ENCODE data around the gene CTSW. TPM values are rescaled to one million over a fixed set of nuclear protein-coding genes. Genes with fewer than 3 reads are reported as not detected.

Gene CTSW
- total and polyA plus RNA-seq, 10 donors, result 5.6 to 38.2 (median 23.2) TPM

DNA sequence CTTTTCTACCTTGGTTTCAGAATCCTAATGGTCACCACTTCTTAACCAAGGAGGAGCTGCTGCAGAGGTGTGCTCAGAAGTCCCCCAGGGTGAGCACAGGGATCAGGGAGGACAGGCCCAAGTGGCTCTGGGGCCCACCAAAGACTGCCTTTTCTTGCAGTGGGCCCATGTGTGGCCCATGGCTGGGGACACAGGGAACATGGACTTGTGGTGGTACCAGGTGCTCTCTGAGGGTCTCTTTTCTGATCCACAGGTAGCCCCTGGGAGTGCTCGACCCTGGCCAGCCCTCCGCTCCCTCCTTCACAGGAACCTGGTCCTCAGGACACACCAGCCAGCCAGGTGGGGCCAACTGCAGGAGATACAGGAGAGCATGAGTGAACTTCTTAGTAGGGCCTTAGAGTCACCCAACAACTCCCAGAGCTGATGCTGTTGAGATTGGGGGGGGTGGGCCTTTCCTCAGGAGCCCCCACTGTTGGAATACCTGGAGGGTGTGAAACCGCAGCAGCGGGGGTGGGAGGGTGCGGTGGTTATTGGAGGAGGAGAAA is 17.4 kb upstream of the CTSW start:
- TF ChIP-seq POLR2A (IDR thresholded peaks at IDR 0.05), result no peak
- TF ChIP-seq, protein P1, sequence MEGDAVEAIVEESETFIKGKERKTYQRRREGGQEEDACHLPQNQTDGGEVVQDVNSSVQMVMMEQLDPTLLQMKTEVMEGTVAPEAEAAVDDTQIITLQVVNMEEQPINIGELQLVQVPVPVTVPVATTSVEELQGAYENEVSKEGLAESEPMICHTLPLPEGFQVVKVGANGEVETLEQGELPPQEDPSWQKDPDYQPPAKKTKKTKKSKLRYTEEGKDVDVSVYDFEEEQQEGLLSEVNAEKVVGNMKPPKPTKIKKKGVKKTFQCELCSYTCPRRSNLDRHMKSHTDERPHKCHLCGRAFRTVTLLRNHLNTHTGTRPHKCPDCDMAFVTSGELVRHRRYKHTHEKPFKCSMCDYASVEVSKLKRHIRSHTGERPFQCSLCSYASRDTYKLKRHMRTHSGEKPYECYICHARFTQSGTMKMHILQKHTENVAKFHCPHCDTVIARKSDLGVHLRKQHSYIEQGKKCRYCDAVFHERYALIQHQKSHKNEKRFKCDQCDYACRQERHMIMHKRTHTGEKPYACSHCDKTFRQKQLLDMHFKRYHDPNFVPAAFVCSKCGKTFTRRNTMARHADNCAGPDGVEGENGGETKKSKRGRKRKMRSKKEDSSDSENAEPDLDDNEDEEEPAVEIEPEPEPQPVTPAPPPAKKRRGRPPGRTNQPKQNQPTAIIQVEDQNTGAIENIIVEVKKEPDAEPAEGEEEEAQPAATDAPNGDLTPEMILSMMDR (IDR thresholded peaks at IDR 0.05 in 8 of 11, conservative IDR thresholded peaks at IDR 0.05 in 3 of 11), result no peak
- no peak for TF ChIP-seq POLR2AphosphoS5 (IDR thresholded peaks at IDR 0.05)
- intact Hi-C loops (cut with DNase I; ENCODE audit: low total_unique reads), result no loop called here
- Histone ChIP-seq H3K9me3 (no peaks in the 10 kb centered on the region), H3K27me3 (replicated peaks in 1 of 7) (no peaks in the 10 kb centered on the region), H3K4me1 (peaks cover 15 to 64% (median 47%) of the 10 kb centered on the region in 6 donors), H3K4me3 (peak overlapping the region in 1 of 8 donors; percentile 99), H3K36me3 (peaks cover 5 to 58% (median 55%) of the 10 kb centered on the region in 6 donors), H3K27ac (peak overlapping the region in 4 of 8 donors; percentile 20 to 99 (median 96))
- 76 to 96% (median 83%) methylated on average over 4 to 5 of the region's 5 CpGs for WGBS, 5 donors
- DNase-seq, result peak; percentile 76

DNA sequence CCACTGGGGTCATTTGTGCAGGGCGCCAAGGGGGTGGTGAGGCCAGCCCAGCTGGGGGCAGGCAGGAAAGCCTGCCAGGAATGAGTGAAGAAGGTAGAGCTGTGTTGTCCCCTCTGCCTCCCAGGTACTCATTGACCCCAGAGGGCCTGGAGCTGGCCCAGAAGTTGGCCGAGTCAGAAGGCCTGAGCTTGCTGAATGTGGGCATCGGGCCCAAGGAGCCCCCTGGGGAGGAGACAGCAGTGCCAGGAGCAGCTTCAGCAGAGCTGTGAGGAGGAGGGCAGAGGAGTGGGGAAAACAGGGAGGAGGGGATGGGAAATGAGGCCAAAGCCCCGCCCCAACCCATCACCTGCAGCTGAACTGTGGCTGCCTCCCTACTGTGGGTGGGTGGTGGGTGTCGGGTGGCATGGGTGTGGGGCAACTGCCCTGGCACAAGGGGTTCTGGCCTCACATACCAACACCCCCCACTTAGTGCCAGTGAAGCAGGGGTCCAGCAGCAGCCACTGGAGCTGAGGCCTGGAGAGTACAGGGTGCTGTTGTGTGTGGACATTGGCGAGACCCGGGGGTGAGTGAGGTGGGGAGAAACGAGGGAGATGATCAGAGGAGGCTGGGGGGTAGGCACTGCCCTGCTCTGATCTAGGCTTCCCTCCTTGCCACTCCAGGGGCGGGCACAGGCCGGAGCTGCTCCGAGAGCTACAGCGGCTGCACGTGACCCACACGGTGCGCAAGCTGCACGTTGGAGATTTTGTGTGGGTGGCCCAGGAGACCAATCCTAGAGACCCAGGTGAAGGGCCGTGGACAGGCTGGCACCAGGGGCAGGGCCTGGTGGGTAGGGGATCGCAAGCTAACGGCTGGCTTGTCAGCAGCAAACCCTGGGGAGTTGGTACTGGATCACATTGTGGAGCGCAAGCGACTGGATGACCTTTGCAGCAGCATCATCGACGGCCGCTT is 16.4 kb upstream of the CTSW start:
- peak in 2 of 3 donors; percentile 23 to 57 for TF ChIP-seq POLR2AphosphoS5 (IDR thresholded peaks at IDR 0.05)
- TF ChIP-seq, protein P1 (IDR thresholded peaks at IDR 0.05 in 8 of 11, conservative IDR thresholded peaks at IDR 0.05 in 3 of 11), result no peak
- H3K4me1 ChIP-seq, result peaks cover 15 to 72% (median 47%) of the 10 kb centered on the region in 6 donors
- no peaks in the 10 kb centered on the region for H3K27me3 ChIP-seq (replicated peaks in 1 of 7)
- peaks cover 5 to 68% (median 57%) of the 10 kb centered on the region in 6 donors for H3K36me3 ChIP-seq
- peak overlapping the region in 2 of 8 donors; percentile 15 to 37 for H3K27ac ChIP-seq
- peak; percentile 77 for DNase-seq
- intact Hi-C loops (cut with DNase I; ENCODE audit: low total_unique reads), result no loop called here
- 91 to 94% (median 92%) methylated on average over 7 to 24 of the region's 24 CpGs for WGBS, 5 donors
- H3K4me3 ChIP-seq, result no peak overlapping the region
- H3K9me3 ChIP-seq, result no peaks in the 10 kb centered on the region

DNA sequence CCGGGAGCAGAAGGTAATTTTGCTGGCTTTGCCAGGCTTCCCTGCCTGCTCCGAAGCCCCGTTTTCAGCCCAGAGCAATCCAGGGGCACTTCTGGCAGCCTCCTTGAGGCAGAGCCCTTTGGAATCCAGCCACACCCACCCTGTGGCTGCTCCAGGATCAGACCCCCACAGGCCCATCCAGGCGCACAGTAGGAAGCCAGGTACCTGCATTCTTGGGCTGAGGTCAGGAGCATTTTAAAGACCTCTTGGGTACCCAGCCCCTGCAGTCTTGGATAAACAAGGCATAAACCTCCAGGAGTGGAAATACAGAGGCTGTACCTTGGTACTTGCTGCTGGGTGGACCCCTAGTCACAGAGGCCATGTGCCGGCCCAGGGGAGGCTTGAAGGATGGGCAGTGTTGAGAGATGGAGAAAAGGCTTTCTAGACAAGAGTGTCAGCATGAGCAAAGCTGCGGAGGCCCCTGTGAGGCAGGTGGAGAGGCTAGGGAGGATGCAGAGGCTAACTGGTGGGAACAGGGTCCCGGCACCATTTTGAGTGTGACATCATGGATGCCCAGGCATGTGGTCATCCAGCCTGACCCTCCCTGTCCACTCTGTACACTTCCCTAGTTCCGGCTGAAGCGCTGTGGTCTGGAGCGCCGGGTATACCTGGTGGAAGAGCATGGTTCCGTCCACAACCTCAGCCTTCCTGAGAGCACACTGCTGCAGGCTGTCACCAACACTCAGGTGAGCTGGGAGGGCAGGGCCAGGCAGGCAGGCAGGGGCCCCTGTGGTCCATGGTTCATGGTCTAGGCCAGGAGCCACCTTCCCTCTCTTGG is 15.5 kb upstream of the CTSW start:
- Histone ChIP-seq H3K9me3 (no peaks in the 10 kb centered on the region), H3K27me3 (replicated peaks in 1 of 7) (no peaks in the 10 kb centered on the region), H3K27ac (no peak overlapping the region), H3K4me1 (peaks cover 15 to 71% (median 39%) of the 10 kb centered on the region in 6 donors), H3K4me3 (no peak overlapping the region), H3K36me3 (peaks cover 5 to 70% (median 57%) of the 10 kb centered on the region in 6 donors)
- TF ChIP-seq POLR2AphosphoS5 (IDR thresholded peaks at IDR 0.05), result peak in 2 of 3 donors; percentile 10 to 38
- TF ChIP-seq, protein P1 (IDR thresholded peaks at IDR 0.05 in 8 of 11, conservative IDR thresholded peaks at IDR 0.05 in 3 of 11), result no peak
- intact Hi-C loops (cut with DNase I; ENCODE audit: low total_unique reads), result no loop called here
- 83 to 96% (median 87%) methylated on average over 10 to 12 of the region's 12 CpGs for WGBS, 5 donors
- DNase-seq, result peak; percentile 69

All from spleen (tissue), 11 donors.